AG04450 (cell line): ENCODE measurements around the gene HOXB5. TPM values are rescaled to one million over a fixed set of nuclear protein-coding genes. Genes with fewer than 3 reads are reported as not detected.

Source experiments
- CTCF ChIA-PET: fragments of 300-600, 350-600 bp; formaldehyde crosslinking; extraction: SDS; loops from one replicate; lab custom pipeline; 2022; ENCODE audit warnings: antibody characterized with exemption, inconsistent platforms; lab: Charles Lee
- POLR2A ChIA-PET: fragments of 350-600 bp; formaldehyde crosslinking; extraction: SDS; loops from one replicate; lab custom pipeline; 2021; ENCODE audit warnings: antibody characterized with exemption, inconsistent platforms; lab: Yijun Ruan, JAX
- DNase-seq: peaks from one replicate; pipeline ENCODE4 v3.0.0-alpha.2; 2011; ENCODE audit warnings: low read depth, low spot score
- H3K27ac ChIP-seq: one replicate; pipeline ENCODE4 v1.5.1; 2012; ENCODE audit warnings: low read depth, low read length, control low read depth
- H3K27me3 ChIP-seq: one replicate; pipeline ENCODE4 v1.6.0; 2012; ENCODE audit warnings: low read length; ENCODE audit not compliant: control insufficient read depth, insufficient read depth
- H3K4me3 ChIP-seq: 2 replicates; pipeline ENCODE4 v1.5.1; 2011; ENCODE audit warnings: mild to moderate bottlenecking, low read depth, low read length, control low read depth
- H3K9me3 ChIP-seq: 2 replicates; pipeline ENCODE4 v1.5.1; 2012; ENCODE audit warnings: low read length; ENCODE audit not compliant: control insufficient read depth, insufficient read depth
- polyA plus RNA-seq: library from polyadenylated mRNA; depleted of rRNA; stranded (reverse); fragments of >200 nt; gene quantifications from 2 replicates; pipeline ENCODE4 v1.2.3, GENCODE V29; 2011
- TF ChIP-seq, protein P1 (sequence below): IDR thresholded peaks from 2 replicates; pipeline ENCODE4 v1.5.1; 2011; ENCODE audit warnings: low read depth, low read length, control low read depth, inconsistent platforms

HOXB5 gene
- polyA plus RNA-seq, 1 experiment, result 9.4 TPM

GRCh38 chr17:48568499-48569239 lies 24.9 kb downstream of the HOXB5 start:
- Histone ChIP-seq H3K27ac (peak overlapping the region; percentile 61), H3K9me3 (no peaks in the 10 kb centered on the region), H3K27me3 (no peaks in the 10 kb centered on the region), H3K4me3 (peak overlapping the region; percentile 90)
- no peak for DNase-seq
- ChIA-PET CTCF (interaction anchor here (1.3 to 3.3 kb wide), 5 partner anchors 16 to 233 kb away, joined by 3 to 13 read pairs (median 5); partner anchors contain the start of gene HOXB5), POLR2A (interaction anchor here (0.8 to 4.5 kb wide), 6 partner anchors 8 to 19 kb away, joined by 3 to 40 read pairs (median 5); partner anchors contain the start of gene HOXB4)
- TF ChIP-seq, protein P1, sequence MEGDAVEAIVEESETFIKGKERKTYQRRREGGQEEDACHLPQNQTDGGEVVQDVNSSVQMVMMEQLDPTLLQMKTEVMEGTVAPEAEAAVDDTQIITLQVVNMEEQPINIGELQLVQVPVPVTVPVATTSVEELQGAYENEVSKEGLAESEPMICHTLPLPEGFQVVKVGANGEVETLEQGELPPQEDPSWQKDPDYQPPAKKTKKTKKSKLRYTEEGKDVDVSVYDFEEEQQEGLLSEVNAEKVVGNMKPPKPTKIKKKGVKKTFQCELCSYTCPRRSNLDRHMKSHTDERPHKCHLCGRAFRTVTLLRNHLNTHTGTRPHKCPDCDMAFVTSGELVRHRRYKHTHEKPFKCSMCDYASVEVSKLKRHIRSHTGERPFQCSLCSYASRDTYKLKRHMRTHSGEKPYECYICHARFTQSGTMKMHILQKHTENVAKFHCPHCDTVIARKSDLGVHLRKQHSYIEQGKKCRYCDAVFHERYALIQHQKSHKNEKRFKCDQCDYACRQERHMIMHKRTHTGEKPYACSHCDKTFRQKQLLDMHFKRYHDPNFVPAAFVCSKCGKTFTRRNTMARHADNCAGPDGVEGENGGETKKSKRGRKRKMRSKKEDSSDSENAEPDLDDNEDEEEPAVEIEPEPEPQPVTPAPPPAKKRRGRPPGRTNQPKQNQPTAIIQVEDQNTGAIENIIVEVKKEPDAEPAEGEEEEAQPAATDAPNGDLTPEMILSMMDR, result no peak

DNA sequence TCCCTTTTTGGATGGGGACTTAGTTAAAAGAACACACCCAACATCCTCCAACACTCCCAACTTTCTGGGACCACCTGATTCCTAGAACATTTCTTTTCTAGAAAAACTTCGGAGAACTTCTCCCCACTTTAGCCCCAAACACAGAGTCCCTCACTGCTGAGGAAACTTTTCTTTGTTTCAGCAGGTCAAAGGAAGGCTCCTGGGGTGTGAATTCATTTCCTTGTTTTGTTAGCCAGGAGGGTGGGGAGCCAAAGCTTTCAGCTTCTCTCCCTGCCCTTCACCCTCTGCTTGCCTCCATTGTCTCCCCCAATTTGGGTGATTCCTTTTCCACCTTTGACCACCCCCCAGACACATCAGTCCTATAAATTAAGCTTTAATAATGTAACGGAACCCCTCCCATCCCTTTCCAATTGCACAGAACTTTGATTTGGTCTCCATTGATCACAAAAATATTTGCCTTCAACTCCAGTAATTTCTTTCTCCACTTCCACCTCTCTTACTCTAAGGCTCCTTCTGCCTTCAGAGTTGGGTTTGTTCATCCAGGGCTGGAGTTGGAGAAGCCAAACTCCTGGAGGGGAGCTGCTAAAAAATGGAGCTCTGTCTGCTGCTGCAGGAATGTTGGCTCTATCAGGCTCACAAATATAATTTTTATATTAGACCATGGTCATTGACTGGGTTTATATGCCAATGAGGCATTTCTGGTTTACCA lies 25.8 kb downstream of the HOXB5 start:
- Histone ChIP-seq H3K27ac (peak overlapping the region; percentile 83), H3K9me3 (no peaks in the 10 kb centered on the region), H3K27me3 (no peaks in the 10 kb centered on the region), H3K4me3 (peak overlapping the region; percentile 90)
- ChIA-PET CTCF (interaction anchor here (0.6 to 3.3 kb wide), 6 partner anchors 16 to 232 kb away, joined by 3 to 13 read pairs (median 4); partner anchors contain the start of gene HOXB5), POLR2A (interaction anchor here (0.8 to 4.5 kb wide), 5 partner anchors 8 to 20 kb away, joined by 3 to 40 read pairs (median 6); partner anchors contain the start of gene HOXB4)
- TF ChIP-seq, protein P1, result no peak
- DNase-seq, result no peak

DNA sequence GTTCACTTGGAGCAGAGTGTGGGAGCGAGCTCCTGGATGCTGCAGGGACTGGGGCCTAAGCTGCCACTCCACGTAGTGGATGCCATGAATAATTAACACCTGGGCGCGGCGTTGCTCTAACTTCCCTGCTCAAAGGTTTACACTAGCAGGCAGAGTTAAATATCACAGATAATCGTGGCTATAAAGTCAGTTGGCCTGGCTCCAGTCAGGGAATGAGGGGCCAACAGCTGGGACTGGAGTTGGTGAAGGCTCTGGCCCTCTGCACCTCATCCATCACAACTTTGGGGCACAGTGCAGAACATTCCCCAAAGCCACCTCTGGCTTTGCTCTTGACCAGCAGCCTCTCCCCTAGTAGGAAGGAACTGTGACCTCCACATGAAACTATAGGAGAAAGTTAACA lies 26.4 kb downstream of the HOXB5 start:
- peak overlapping the region; percentile 83 for H3K27ac ChIP-seq
- ChIA-PET CTCF (interaction anchor here (0.6 to 3.3 kb wide), 6 partner anchors 16 to 231 kb away, joined by 3 to 13 read pairs (median 4); partner anchors contain the start of gene HOXB5), POLR2A (interaction anchor here (1.0 to 4.5 kb wide), 3 partner anchors 9 to 15 kb away, joined by 3 to 40 read pairs (median 3); no protein-coding TSS in a partner anchor)
- peak overlapping the region; percentile 90; the same call in 1 of the 2 replicates for H3K4me3 ChIP-seq
- TF ChIP-seq, protein P1, result no peak
- H3K27me3 ChIP-seq, result no peaks in the 10 kb centered on the region
- no peaks in the 10 kb centered on the region for H3K9me3 ChIP-seq
- DNase-seq, result no peak

DNA sequence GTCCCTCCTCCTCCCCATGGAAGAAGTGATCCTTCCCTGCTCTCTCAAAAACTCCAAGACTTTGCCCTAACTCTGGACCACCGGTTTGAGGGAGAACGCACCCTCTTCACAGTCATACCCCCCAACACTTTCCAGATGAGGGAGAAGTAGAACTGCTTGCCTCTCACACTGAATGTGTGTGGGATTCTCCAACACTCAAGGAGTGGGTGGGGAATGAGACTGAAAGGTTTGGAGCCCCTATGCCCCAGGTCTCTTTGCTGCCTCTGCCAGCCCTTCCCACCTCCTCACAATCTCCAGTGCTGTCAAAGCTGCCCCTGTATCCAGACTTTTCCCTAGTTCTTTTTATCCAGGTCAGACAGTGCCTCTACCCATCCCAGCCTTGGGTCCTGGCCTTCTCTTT lies 26.9 kb downstream of the HOXB5 start:
- POLR2A ChIA-PET, result interaction anchor here (0.8 to 1.6 kb wide), 3 partner anchors 11 to 24 kb away, joined by 3 to 12 read pairs (median 3); no protein-coding TSS in a partner anchor
- CTCF ChIA-PET, result interaction anchor here (0.6 to 3.3 kb wide), 4 partner anchors 80 to 433 kb away, joined by 3 to 13 read pairs (median 4); no protein-coding TSS in a partner anchor
- DNase-seq, result no peak
- Histone ChIP-seq H3K9me3 (no peaks in the 10 kb centered on the region), H3K27me3 (no peaks in the 10 kb centered on the region), H3K27ac (peak overlapping the region; percentile 83), H3K4me3 (peak overlapping the region; percentile 20)
- TF ChIP-seq, protein P1, result no peak
